H9 (cell line): ENCODE data around the gene MTERF4. TPM values are rescaled to one million over a fixed set of nuclear protein-coding genes. Genes with fewer than 3 reads are reported as not detected.

Source experiments
- DNase-seq: peaks from one replicate; pipeline ENCODE4 v3.0.0-alpha.2; 2017
- H2AFZ ChIP-seq: one replicate; pipeline ENCODE4 v1.6.1; 2013; ENCODE audit warnings: mild to moderate bottlenecking, low read length, control low read depth, moderate library complexity
- H2AK5ac ChIP-seq: 2 replicates; pipeline ENCODE4 v1.6.1; 2013; ENCODE audit warnings: low read length, control low read depth, mixed read lengths; ENCODE audit not compliant: insufficient read length
- H2BK120ac ChIP-seq: one replicate; pipeline ENCODE4 v1.6.1; 2013; ENCODE audit warnings: low read depth, mild to moderate bottlenecking, low read length, control low read depth, inconsistent platforms; ENCODE audit not compliant: poor library complexity, severe bottlenecking
- H2BK12ac ChIP-seq: 2 replicates; pipeline ENCODE4 v1.6.1; 2013; ENCODE audit warnings: low read length, control low read depth, mixed read lengths, low read depth; ENCODE audit not compliant: insufficient read length
- H2BK15ac ChIP-seq: 2 replicates; pipeline ENCODE4 v1.6.1; 2013; ENCODE audit warnings: low read depth, low read length, control low read depth
- H2BK20ac ChIP-seq: one replicate; pipeline ENCODE4 v1.6.1; 2013; ENCODE audit warnings: low read depth, mild to moderate bottlenecking, low read length, control low read depth, inconsistent platforms; ENCODE audit not compliant: poor library complexity, severe bottlenecking
- H2BK5ac ChIP-seq: 2 replicates; pipeline ENCODE4 v1.6.1; 2013; ENCODE audit warnings: low read length, control low read depth, mixed read lengths; ENCODE audit not compliant: insufficient read length
- H3K14ac ChIP-seq: 2 replicates; pipeline ENCODE4 v1.6.1; 2013; ENCODE audit warnings: low read length, control low read depth; ENCODE audit not compliant: insufficient read depth
- H3K18ac ChIP-seq: 2 replicates; pipeline ENCODE4 v1.6.1; 2013; ENCODE audit warnings: low read depth, mild to moderate bottlenecking, mixed read lengths, low read length, control low read depth; ENCODE audit not compliant: insufficient read length
- H3K23ac ChIP-seq: 2 replicates; pipeline ENCODE4 v1.6.1; 2013; ENCODE audit warnings: low read length, control low read depth, mixed read lengths, low read depth; ENCODE audit not compliant: insufficient read length
- H3K23me2 ChIP-seq: 2 replicates; pipeline ENCODE4 v1.6.1; 2013; ENCODE audit warnings: low read depth, mild to moderate bottlenecking, mixed read lengths, low read length, control low read depth; ENCODE audit not compliant: insufficient read length, poor library complexity, severe bottlenecking
- H3K27ac ChIP-seq: 2 replicates; pipeline ENCODE4 v1.5.1; 2013; ENCODE audit warnings: low read length, control low read depth, mixed read lengths, low read depth; ENCODE audit not compliant: insufficient read length
- H3K27me3 ChIP-seq: 2 replicates; pipeline ENCODE4 v1.6.1; 2013; ENCODE audit warnings: low read length, control low read depth, inconsistent platforms; ENCODE audit not compliant: insufficient read depth
- H3K4ac ChIP-seq: 2 replicates; pipeline ENCODE4 v1.6.1; 2013; ENCODE audit warnings: low read depth, mild to moderate bottlenecking, control low read depth, inconsistent platforms, low read length, moderate library complexity
- H3K4me1 ChIP-seq: 2 replicates; pipeline ENCODE4 v1.6.1; 2013; ENCODE audit warnings: low read length, control low read depth, inconsistent platforms; ENCODE audit not compliant: insufficient read depth
- H3K4me2 ChIP-seq: 2 replicates; pipeline ENCODE4 v1.6.1; 2013; ENCODE audit warnings: low read length, control low read depth, mixed read lengths; ENCODE audit not compliant: insufficient read length, insufficient read depth
- H3K56ac ChIP-seq: 2 replicates; pipeline ENCODE4 v1.6.1; 2013; ENCODE audit warnings: low read depth, mild to moderate bottlenecking, mixed read lengths, low read length, control low read depth; ENCODE audit not compliant: insufficient read length
- H3K79me1 ChIP-seq: 2 replicates; pipeline ENCODE4 v1.6.1; 2013; ENCODE audit warnings: low read depth, mild to moderate bottlenecking, moderate library complexity, low read length, control low read depth, inconsistent platforms; ENCODE audit not compliant: insufficient read depth, poor library complexity, severe bottlenecking
- H3K79me2 ChIP-seq: 2 replicates; pipeline ENCODE4 v1.6.1; 2013; ENCODE audit warnings: low read length, control low read depth, inconsistent platforms; ENCODE audit not compliant: insufficient read depth
- H3K9ac ChIP-seq: 2 replicates; pipeline ENCODE4 v1.6.1; 2013; ENCODE audit warnings: low read length, control low read depth, mixed read lengths; ENCODE audit not compliant: insufficient read length; ENCODE audit errors: extremely low read depth
- H3K9me3 ChIP-seq: one replicate; pipeline ENCODE4 v1.6.1; 2013; ENCODE audit warnings: low read depth, low read length, inconsistent platforms; ENCODE audit not compliant: control insufficient read depth
- H3T11ph ChIP-seq: one replicate; pipeline ENCODE4 v1.6.1; 2013; ENCODE audit warnings: mild to moderate bottlenecking, low read length, control low read depth, inconsistent platforms
- H4K20me1 ChIP-seq: one replicate; pipeline ENCODE4 v1.6.1; 2013; ENCODE audit not compliant: control insufficient read depth, insufficient read length, insufficient read depth
- H4K5ac ChIP-seq: 2 replicates; pipeline ENCODE4 v1.6.1; 2013; ENCODE audit warnings: low read depth, mild to moderate bottlenecking, mixed read lengths, low read length, control low read depth; ENCODE audit not compliant: insufficient read length
- H4K8ac ChIP-seq: replicated peaks from 2 replicates; pipeline ENCODE4 v1.6.1; 2013; ENCODE audit warnings: low read length, control low read depth, mixed read lengths, low read depth; ENCODE audit not compliant: insufficient read length
- H4K91ac ChIP-seq: 2 replicates; pipeline ENCODE4 v1.6.1; 2013; ENCODE audit warnings: low read depth, mild to moderate bottlenecking, moderate library complexity, mixed read lengths, low read length, control low read depth; ENCODE audit not compliant: insufficient read length
- H3K27ac Mint-ChIP-seq, 3 experiments: 2 replicates in 2 of 3; 3 replicates in 1 of 3; pipeline ENCODE4 v1.8.0; 2020 to 2021; ENCODE audit warnings: mixed read lengths in 3 of 3, mild to moderate bottlenecking in 1 of 3, moderate library complexity in 1 of 3
- H3K27me3 Mint-ChIP-seq: 2 replicates; pipeline ENCODE4 v1.8.0; 2021; ENCODE audit warnings: low read depth, mild to moderate bottlenecking, moderate library complexity, mixed read lengths
- H3K36me3 Mint-ChIP-seq, 3 experiments: 2 replicates in 2 of 3; 3 replicates in 1 of 3; pipeline ENCODE4 v1.8.0; 2020 to 2021; ENCODE audit warnings: low read depth in 3 of 3, mixed read lengths in 3 of 3; ENCODE audit not compliant: insufficient read depth in 1 of 3
- H3K4me1 Mint-ChIP-seq, 2 experiments: 2 replicates each; pipeline ENCODE4 v1.8.0; 2020; ENCODE audit warnings: mixed read lengths in 2 of 2
- H3K4me3 Mint-ChIP-seq, 2 experiments: 2 replicates in 1 of 2; 3 replicates in 1 of 2; pipeline ENCODE4 v1.8.0; 2020 to 2021; ENCODE audit warnings: mild to moderate bottlenecking in 2 of 2, mixed read lengths in 2 of 2, moderate library complexity in 1 of 2
- H3K9me3 Mint-ChIP-seq, 2 experiments: 2 replicates in 1 of 2; 3 replicates in 1 of 2; pipeline ENCODE4 v1.8.0; 2020; ENCODE audit warnings: mild to moderate bottlenecking in 2 of 2, mixed read lengths in 2 of 2, moderate library complexity in 1 of 2
- WGBS: extraction: QIAGEN DNeasy Blood & Tissue Kit; methylation state at CpG from one replicate; pipeline ENCODE4 v1.1.7; 2013; ENCODE audit warnings: missing lambda C conversion rate, low lambda C conversion rate, mixed read lengths; ENCODE audit not compliant: insufficient read length; ENCODE audit errors: extremely low coverage; 5-methylcytosine and 5-hydroxymethylcytosine counted together
- total RNA-seq: library from RNA; stranded (reverse); gene quantifications from 2 replicates; pipeline ENCODE4 v1.2.1, GENCODE V29; 2021
- TF ChIP-seq, protein P1 (sequence below): fragments of 200-600 bp; sonication (generic); conservative IDR thresholded peaks from 3 replicates; pipeline ENCODE4 v1.8.0; 2021; ENCODE audit warnings: antibody characterized with exemption, mild to moderate bottlenecking

Gene MTERF4
- total RNA-seq, 1 experiment from 2014 or later: 35.0 TPM

GRCh38 chr2:241087420-241088268 lies 14.4 kb downstream of the MTERF4 start:
- Histone ChIP-seq H3K4me2 (no peak overlapping the region), H2BK20ac (no peak overlapping the region), H3K4me1 (no peaks in the 10 kb centered on the region), H3K9ac (no peak overlapping the region), H3T11ph (no peak overlapping the region), H2BK5ac (no peak overlapping the region), H3K14ac (no peak overlapping the region), H3K79me1 (no peaks in the 10 kb centered on the region), H4K5ac (no peak overlapping the region), H3K23ac (no peak overlapping the region), H4K91ac (no peak overlapping the region), H2AFZ (no peak overlapping the region), H2BK12ac (no peak overlapping the region), H2BK120ac (no peak overlapping the region), H3K4ac (no peak overlapping the region), H3K27ac (no peak overlapping the region), H3K27me3 (no peaks in the 10 kb centered on the region), H3K18ac (no peak overlapping the region), H3K23me2 (no peaks in the 10 kb centered on the region), H2BK15ac (no peak overlapping the region), H4K8ac (no peak overlapping the region), H2AK5ac (no peak overlapping the region), H3K79me2 (no peaks in the 10 kb centered on the region), H3K9me3 (no peaks in the 10 kb centered on the region), H4K20me1 (no peaks in the 10 kb centered on the region), H3K56ac (no peak overlapping the region)
- DNase-seq: no peak
- Mint-ChIP-seq H3K27me3 (no peaks in the 10 kb centered on the region), H3K36me3 (peaks cover 20 to 63% (median 59%) of the 10 kb centered on the region in 3 experiments; a peak in 6 of 7 replicates), H3K9me3 (no peaks in the 10 kb centered on the region), H3K27ac (peak overlapping the region in 1 of 3 experiments; percentile 62; a peak in 1 of 7 replicates), H3K4me1 (no peaks in the 10 kb centered on the region), H3K4me3 (no peak overlapping the region)
- WGBS: no CpG with 5 or more reads among the region's 29 CpGs
- TF ChIP-seq, protein P1, sequence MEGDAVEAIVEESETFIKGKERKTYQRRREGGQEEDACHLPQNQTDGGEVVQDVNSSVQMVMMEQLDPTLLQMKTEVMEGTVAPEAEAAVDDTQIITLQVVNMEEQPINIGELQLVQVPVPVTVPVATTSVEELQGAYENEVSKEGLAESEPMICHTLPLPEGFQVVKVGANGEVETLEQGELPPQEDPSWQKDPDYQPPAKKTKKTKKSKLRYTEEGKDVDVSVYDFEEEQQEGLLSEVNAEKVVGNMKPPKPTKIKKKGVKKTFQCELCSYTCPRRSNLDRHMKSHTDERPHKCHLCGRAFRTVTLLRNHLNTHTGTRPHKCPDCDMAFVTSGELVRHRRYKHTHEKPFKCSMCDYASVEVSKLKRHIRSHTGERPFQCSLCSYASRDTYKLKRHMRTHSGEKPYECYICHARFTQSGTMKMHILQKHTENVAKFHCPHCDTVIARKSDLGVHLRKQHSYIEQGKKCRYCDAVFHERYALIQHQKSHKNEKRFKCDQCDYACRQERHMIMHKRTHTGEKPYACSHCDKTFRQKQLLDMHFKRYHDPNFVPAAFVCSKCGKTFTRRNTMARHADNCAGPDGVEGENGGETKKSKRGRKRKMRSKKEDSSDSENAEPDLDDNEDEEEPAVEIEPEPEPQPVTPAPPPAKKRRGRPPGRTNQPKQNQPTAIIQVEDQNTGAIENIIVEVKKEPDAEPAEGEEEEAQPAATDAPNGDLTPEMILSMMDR: no peak
